Cardiac muscle cell (in vitro differentiated cells and primary cell): ENCODE data around the gene IL36A. TPM values are rescaled to one million over a fixed set of nuclear protein-coding genes. Genes with fewer than 3 reads are reported as not detected.

Experiments
- DNase-seq, 2 donors: peaks; one replicate each; pipeline versions ENCODE4 v3.0.0 to v3.0.0-alpha.2; 2010 to 2017; ENCODE audit warnings: low read depth in 1 of 2, low spot score in 1 of 2
- H3K27ac ChIP-seq: fragments of 200-600 bp; sonication (generic); 2 replicates; pipeline ENCODE4 v1.5.1; 2016
- H3K27me3 ChIP-seq: fragments of 200-600 bp; sonication (generic); 2 replicates; pipeline ENCODE4 v1.6.0; 2016; ENCODE audit warnings: control low read depth
- H3K36me3 ChIP-seq: fragments of 200-600 bp; sonication (generic); 2 replicates; pipeline ENCODE4 v1.5.1; 2016; ENCODE audit warnings: control low read depth
- H3K4me1 ChIP-seq: fragments of 200-600 bp; sonication (generic); 2 replicates; pipeline ENCODE4 v1.8.1; 2017; ENCODE audit warnings: low read depth, mild to moderate bottlenecking, mixed run types
- H3K4me3 ChIP-seq: fragments of 200-600 bp; sonication (generic); 2 replicates; pipeline ENCODE4 v1.5.1; 2016; ENCODE audit warnings: mild to moderate bottlenecking
- H3K9me3 ChIP-seq: fragments of 200-600 bp; sonication (generic); 2 replicates; pipeline ENCODE4 v1.5.1; 2017; ENCODE audit warnings: low read depth, mild to moderate bottlenecking, control low read depth
- polyA plus RNA-seq: library from polyadenylated mRNA; unstranded; fragments of >200 nt; fragmentation: Nextera tagmentation; extraction: Ambion mirVana; gene quantifications from 2 replicates; pipeline ENCODE4 v1.2.1, GENCODE V29; 2016
- total RNA-seq: library from RNA; depleted of rRNA; stranded (reverse); fragments of >200 nt; gene quantifications from 2 replicates; pipeline ENCODE4 v1.2.3, GENCODE V29; 2016
- TF ChIP-seq, protein P1 (sequence below): IDR thresholded peaks from 2 replicates; pipeline ENCODE4 v1.5.1; 2012; ENCODE audit warnings: low read depth, mild to moderate bottlenecking, low read length

Gene IL36A
- total and polyA plus RNA-seq, 2 experiments from 2014 or later, result not detected

DNA sequence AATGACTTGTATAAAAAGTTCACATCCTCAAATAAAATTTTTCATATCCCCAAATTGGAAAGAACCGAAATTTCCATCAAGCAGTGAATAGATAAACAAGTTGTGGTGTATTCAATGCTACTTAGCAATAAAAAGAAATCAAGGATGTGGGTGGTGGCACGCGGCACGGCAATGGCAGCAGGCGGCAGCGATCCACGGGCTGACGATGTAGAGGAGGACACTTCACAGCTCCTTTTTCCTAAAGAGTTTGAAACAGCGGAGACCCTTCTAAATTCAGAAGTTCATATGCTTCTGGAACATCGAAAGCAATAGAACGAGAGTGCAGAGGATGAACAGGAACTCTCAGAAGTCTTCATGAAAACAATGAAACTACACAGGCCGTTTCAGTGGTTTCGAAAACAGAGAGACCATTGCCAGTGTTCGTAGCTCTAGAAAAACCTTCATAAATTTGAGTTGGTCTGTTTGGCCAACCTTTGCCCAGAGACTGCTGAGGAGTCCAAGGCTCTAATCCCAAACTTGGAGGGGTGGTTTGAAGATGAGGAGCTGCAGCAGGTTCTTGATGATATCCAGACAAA lies 9.8 kb upstream of the IL36A start:
- Histone ChIP-seq H3K27ac (no peak overlapping the region), H3K9me3 (no peaks in the 10 kb centered on the region), H3K4me1 (no peaks in the 10 kb centered on the region), H3K36me3 (no peaks in the 10 kb centered on the region), H3K4me3 (no peak overlapping the region), H3K27me3 (no peaks in the 10 kb centered on the region)
- DNase-seq, result no peak
- TF ChIP-seq, protein P1, sequence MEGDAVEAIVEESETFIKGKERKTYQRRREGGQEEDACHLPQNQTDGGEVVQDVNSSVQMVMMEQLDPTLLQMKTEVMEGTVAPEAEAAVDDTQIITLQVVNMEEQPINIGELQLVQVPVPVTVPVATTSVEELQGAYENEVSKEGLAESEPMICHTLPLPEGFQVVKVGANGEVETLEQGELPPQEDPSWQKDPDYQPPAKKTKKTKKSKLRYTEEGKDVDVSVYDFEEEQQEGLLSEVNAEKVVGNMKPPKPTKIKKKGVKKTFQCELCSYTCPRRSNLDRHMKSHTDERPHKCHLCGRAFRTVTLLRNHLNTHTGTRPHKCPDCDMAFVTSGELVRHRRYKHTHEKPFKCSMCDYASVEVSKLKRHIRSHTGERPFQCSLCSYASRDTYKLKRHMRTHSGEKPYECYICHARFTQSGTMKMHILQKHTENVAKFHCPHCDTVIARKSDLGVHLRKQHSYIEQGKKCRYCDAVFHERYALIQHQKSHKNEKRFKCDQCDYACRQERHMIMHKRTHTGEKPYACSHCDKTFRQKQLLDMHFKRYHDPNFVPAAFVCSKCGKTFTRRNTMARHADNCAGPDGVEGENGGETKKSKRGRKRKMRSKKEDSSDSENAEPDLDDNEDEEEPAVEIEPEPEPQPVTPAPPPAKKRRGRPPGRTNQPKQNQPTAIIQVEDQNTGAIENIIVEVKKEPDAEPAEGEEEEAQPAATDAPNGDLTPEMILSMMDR, result no peak

DNA sequence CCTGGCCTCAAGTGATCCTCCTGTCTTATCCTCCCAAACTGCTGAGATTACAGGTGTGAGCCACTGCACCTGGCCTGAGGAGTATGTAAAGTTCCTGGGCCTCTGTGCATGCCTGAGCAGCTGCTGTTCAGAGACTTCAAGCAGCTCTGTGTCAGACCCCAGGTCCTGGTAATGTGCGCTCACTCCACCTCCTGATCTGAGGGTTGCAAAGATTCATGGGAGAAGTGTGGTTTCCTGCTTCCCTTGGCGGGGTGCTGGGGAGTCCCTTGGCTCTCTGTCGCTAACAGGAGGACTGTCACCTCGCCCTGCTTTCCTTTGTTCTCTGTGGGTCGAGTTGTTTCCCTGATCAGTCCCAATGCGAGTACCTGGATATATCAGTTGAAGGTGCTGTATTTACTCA lies 8.6 kb upstream of the IL36A start:
- H3K27me3 ChIP-seq, result no peaks in the 10 kb centered on the region
- H3K4me1 ChIP-seq, result no peaks in the 10 kb centered on the region
- H3K9me3 ChIP-seq, result no peaks in the 10 kb centered on the region
- TF ChIP-seq, protein P1, result no peak
- no peaks in the 10 kb centered on the region for H3K36me3 ChIP-seq
- DNase-seq, result no peak
- no peak overlapping the region for H3K27ac ChIP-seq
- no peak overlapping the region for H3K4me3 ChIP-seq

DNA sequence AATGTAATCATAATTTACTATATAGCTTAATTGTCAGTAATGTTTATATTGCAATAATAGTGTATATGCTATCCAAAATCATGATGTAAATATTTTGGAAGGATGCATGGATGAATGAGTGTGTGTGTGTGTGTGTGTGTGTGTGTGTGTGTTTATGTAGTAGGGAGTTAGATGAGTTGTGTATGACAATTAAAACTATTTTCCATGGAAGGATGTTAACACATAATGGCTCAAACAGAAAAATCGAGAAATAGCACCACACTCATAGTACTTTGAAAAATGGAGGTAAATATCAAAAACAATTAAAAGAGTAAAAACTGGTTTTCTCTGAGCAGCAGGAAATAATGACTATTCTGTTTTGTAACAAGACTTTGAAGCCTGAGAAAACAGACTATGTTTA lies 8.1 kb upstream of the IL36A start:
- TF ChIP-seq, protein P1, result no peak
- H3K9me3 ChIP-seq, result no peaks in the 10 kb centered on the region
- DNase-seq, result no peak
- H3K27ac ChIP-seq, result no peak overlapping the region
- H3K4me1 ChIP-seq, result no peaks in the 10 kb centered on the region
- H3K36me3 ChIP-seq, result no peaks in the 10 kb centered on the region
- no peaks in the 10 kb centered on the region for H3K27me3 ChIP-seq
- no peak overlapping the region for H3K4me3 ChIP-seq

DNA sequence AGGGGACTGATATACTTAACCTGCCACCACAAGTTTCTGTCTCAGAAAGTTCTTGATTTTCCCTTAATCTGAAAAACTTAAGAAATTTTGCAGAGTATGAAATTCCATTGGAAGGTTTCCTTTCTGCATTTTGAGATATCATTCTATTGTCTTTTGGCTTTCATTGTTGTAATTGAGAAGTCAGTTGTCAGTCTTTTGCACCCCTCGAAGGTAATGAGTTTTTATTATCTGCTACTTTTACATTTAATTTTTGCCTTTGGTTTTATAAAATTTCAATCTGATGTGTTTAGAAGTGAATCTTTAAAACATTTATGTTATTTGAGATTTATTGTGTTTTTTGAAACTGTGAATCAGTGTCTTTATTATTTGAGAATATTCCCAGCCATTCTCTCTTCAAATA lies 4.8 kb upstream of the IL36A start:
- no peak overlapping the region for H3K27ac ChIP-seq
- no peak for DNase-seq
- H3K27me3 ChIP-seq, result no peaks in the 10 kb centered on the region
- no peaks in the 10 kb centered on the region for H3K36me3 ChIP-seq
- H3K4me1 ChIP-seq, result no peaks in the 10 kb centered on the region
- no peaks in the 10 kb centered on the region for H3K9me3 ChIP-seq
- TF ChIP-seq, protein P1, result no peak
- no peak overlapping the region for H3K4me3 ChIP-seq

DNA sequence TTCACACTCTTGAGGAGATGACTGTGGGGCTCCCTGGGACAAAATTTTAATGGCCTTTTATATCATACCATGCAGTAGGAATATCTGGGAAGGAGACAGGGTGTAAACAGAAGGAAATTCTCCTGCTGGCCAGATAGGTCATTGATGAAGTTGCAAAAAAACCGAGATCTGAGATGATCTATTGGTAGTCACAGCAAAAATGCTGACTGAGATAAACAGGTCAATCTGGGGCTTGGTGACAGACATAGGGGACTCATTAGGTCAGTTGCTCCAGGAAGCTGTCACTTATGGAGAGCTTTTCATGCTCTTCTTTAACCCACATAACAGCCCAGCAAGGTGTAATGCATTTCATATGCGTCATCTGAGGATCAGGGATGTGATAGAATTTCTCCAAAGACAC lies 2.6 kb upstream of the IL36A start:
- DNase-seq, result no peak
- Histone ChIP-seq H3K4me3 (no peak overlapping the region), H3K4me1 (no peaks in the 10 kb centered on the region), H3K36me3 (no peaks in the 10 kb centered on the region), H3K9me3 (no peaks in the 10 kb centered on the region), H3K27ac (no peak overlapping the region), H3K27me3 (no peaks in the 10 kb centered on the region)
- TF ChIP-seq, protein P1, result no peak

DNA sequence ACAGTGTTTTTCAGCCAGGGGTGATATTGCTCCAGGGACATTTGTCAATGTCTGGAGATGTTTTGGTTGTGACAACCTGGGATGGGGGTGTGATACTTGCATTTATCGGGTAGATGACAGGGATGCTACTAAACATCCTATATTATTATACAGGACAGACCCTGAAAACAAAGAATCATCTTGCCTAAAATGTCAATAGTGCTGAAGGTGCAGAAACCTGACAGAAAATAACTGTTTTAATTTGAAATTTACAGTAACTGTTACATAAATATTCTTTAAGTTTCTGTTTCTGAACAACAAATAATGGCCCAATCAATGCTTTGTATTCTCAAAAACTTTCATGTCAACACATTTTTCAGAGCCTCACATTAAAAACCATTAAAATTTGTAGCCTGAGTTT lies 2.0 kb downstream of the IL36A start:
- no peaks in the 10 kb centered on the region for H3K4me1 ChIP-seq
- no peaks in the 10 kb centered on the region for H3K9me3 ChIP-seq
- TF ChIP-seq, protein P1, result no peak
- H3K36me3 ChIP-seq, result no peaks in the 10 kb centered on the region
- DNase-seq, result no peak
- H3K27me3 ChIP-seq, result no peaks in the 10 kb centered on the region
- no peak overlapping the region for H3K27ac ChIP-seq
- H3K4me3 ChIP-seq, result no peak overlapping the region
